ENCODE data around the gene TMEM266.

DNA sequence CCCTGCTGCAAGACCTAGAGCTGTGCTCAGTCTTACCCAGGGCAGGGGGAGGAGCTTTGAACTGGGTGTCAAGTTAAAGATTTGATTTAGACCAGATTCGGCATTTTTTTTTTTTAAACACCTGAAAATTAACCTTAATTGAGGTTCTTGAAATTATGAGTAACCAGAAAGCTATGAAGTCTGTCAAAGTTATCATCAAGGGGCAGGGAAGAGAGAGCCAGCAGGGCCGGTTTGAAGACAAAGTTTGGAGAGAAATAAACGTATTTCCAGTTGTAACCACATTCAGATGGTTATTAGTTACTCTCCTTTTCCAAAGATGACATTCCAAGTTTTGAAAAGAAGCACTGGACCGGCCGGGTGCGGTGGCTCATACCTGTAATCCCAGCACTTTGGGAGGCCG, 12.0 kb downstream of the TMEM266 start:
- TF ChIP-seq, protein P1, sequence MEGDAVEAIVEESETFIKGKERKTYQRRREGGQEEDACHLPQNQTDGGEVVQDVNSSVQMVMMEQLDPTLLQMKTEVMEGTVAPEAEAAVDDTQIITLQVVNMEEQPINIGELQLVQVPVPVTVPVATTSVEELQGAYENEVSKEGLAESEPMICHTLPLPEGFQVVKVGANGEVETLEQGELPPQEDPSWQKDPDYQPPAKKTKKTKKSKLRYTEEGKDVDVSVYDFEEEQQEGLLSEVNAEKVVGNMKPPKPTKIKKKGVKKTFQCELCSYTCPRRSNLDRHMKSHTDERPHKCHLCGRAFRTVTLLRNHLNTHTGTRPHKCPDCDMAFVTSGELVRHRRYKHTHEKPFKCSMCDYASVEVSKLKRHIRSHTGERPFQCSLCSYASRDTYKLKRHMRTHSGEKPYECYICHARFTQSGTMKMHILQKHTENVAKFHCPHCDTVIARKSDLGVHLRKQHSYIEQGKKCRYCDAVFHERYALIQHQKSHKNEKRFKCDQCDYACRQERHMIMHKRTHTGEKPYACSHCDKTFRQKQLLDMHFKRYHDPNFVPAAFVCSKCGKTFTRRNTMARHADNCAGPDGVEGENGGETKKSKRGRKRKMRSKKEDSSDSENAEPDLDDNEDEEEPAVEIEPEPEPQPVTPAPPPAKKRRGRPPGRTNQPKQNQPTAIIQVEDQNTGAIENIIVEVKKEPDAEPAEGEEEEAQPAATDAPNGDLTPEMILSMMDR (IDR thresholded peaks at IDR 0.05) = no peak
- TF ChIP-seq POLR2A (IDR thresholded peaks at IDR 0.05) = no peak

All from lower leg skin (tissue), 3 donors.